HG02678 (cell line): Measurements from ENCODE around the gene MSH2.
"Not testable (repeated sequence)": the region's sequence is repeated elsewhere in the genome, so short reads cannot be mapped to it uniquely, and the experiment has no call there.

Source experiments
- ATAC-seq: cut with Tn5 transposase; IDR thresholded peaks from one replicate; pipeline ENCODE4 v1.9.1; 2021; ENCODE audit warnings: mild to moderate bottlenecking, moderate library complexity; ENCODE audit not compliant: unreplicated experiment

Gene MSH2

GRCh38 chr2:47471429-47472116 lies 68.6 kb downstream of the MSH2 start:
- no peak for ATAC-seq

DNA sequence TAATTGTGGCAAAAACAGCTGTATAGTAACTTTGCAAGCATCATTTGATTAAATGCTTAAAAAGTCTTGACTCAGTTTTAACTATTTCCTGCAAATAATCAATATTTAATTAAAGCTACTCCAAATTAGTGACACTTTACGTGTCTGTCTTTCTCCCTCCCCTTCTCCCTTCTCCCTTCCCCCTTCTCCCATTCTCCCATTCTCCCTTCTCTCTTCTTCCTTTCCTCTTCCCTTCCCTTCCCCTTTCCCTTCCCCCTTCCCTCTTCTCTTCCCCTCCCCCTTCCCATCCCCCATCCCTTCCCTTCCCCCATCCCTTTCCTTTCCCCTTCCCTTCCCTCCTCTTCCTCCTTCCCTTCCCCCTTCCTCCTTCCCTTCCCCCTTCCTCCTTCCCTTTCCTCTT lies 76.9 kb downstream of the MSH2 start:
- ATAC-seq = no peak

GRCh38 chr2:47483191-47483590 lies 80.2 kb downstream of the MSH2 start:
- no peak for ATAC-seq

- no peak for ATAC-seq
Observed at GRCh38 chr2:47484396-47484795, 81.4 kb downstream of the MSH2 start.

GRCh38 chr2:47485177-47485576 lies 82.2 kb downstream of the MSH2 start:
- ATAC-seq = no peak

GRCh38 chr2:47485751-47486300 lies 82.9 kb downstream of the MSH2 start:
- ATAC-seq = no peak

GRCh38 chr2:47486841-47487497 lies 84.0 kb downstream of the MSH2 start:
- no peak for ATAC-seq

DNA sequence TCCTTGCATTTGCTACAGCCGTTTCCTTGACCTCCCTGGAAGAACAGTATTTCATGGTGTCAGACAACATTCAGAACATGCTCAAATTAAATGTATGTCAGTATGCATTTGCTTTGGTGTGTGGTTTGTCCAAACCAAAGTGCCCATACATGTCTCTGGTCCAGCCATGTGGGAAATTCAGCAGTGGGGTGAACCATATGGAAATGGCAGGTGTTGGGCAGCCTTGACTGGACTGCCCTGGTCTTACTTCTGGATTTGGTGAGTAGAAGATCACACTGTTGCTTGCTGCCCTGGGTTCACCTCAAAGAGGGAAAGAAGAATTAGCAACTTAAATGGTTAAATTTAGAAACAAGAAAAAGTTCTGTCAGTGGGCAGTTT lies 84.5 kb downstream of the MSH2 start:
- no peak for ATAC-seq

DNA sequence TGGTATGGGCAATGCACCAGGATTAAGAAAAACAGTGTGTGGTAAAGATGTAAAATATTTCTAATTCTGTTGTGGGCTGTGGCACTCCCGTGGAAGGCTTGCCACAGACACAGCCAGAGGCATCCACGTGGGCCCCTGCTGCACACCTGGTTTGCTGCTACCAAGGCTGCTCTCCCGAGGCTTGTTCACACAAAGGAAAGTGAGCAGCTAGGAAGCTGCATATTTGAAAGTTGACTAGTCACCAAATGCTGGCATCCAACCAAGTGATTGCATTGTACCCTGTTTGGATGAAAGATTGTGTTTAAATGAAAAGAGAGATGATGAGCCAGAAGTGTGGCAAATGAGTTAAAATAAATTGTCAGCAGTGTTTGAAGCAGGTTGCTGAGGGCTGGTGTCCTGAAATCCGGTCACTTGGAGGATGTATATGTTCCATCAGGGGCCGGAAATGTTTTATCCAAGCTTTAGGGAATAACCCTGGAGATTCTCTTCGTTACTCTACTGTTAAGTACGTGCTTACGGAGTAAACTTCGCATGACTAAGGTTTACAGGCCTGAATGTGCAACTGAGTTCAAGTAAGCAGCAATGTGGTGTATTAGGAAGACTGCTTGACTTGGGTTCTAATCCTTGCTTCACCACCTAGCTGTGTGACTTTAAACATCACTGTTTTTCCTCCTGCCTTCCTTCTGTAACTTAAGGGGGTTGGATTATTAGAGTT lies 86.1 kb downstream of the MSH2 start:
- ATAC-seq = no peak

- ATAC-seq = no peak
Observed at GRCh38 chr2:47490406-47490805, 87.5 kb downstream of the MSH2 start.

- ATAC-seq = no peak
Observed at GRCh38 chr2:47493317-47494035, 90.5 kb downstream of the MSH2 start.

GRCh38 chr2:47494267-47495130 lies 91.5 kb downstream of the MSH2 start:
- ATAC-seq = no peak

DNA sequence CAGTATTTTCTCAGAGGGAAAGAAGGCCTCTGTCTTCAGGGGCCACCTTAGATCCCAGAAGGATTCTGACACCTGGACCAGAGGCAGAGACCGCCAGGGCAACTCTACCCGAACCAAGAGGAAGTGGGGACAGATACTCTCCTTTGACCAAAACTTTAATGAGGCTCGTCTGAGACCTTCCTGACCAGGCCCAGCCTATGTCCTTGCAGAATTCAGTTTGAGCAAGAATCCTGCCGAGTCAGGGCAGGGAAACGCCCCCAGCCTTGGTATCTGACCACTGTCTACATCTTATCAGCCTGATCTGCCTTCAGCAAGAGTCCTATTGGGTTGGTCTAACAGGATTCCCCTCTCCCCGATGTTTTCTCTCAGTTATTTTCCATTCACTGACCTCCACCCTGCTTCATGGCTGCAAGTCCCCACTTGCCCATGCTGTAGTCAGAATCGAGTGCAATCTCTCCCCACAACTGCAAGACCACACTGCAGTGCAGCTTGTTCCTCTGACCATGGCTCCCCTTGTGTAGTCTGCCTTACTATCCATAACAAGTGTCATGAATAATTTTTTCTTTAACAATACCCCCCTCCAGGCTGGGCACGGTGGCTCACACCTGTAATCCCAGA lies 95.0 kb downstream of the MSH2 start:
- no peak for ATAC-seq

- ATAC-seq = no peak
Observed at GRCh38 chr2:47499093-47499492, 96.1 kb downstream of the MSH2 start.

GRCh38 chr2:47499621-47500309 lies 96.8 kb downstream of the MSH2 start:
- no peak for ATAC-seq

GRCh38 chr2:47501374-47502200 lies 98.6 kb downstream of the MSH2 start:
- no peak for ATAC-seq

DNA sequence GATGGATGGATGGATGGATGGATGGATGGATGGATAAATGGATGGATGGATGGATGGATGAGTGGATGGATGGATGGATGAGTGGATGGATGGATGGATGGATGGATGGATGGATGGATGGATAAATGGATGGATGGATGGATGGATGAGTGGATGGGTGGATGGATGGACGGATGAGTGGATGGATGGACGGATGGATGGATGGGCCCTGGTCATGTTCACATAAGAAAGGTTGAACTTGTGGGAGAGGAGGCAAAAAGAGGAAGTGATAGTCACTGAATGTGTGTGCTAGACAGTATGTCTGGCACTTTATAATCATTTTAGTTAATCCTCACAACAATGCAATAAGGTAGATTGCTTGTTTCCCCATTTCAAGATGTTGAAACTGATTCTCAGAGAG lies 99.5 kb downstream of the MSH2 start:
- ATAC-seq = not testable (repeated sequence)

- peak; percentile 82 for ATAC-seq
Observed at GRCh38 chr2:47503481-47504070, 100.6 kb downstream of the MSH2 start.
